ENCODE results near the gene TRIP10.

- TF ChIP-seq CTCF (IDR thresholded peaks at IDR 0.05), result no peak
- TF ChIP-seq EP300 (IDR thresholded peaks at IDR 0.05), result no peak
- TF ChIP-seq POLR2AphosphoS5 (IDR thresholded peaks at IDR 0.05), result no peak
- TF ChIP-seq POLR2A (IDR thresholded peaks at IDR 0.05), result no peak
These were observed 45.8 kb upstream of the TRIP10 start for GRCh38 chr19:6693681-6694080.

All from gastroesophageal sphincter (tissue), 3 donors.